Fibroblast of pulmonary artery (primary cell): ENCODE measurements around the gene AUTS2.
"Not testable (repeated sequence)": the region's sequence is repeated elsewhere in the genome, so short reads cannot be mapped to it uniquely, and the experiment has no call there.

Source experiments
- DNase-seq: peaks from one replicate; pipeline ENCODE4 v3.0.0-alpha.2; 2010; ENCODE audit warnings: low read depth
- H3K4me3 ChIP-seq: replicated peaks from 2 replicates; pipeline ENCODE4 v1.5.1; 2011; ENCODE audit warnings: low read depth, mild to moderate bottlenecking, control low read depth, low read length, moderate library complexity
- CTCF ChIP-seq: IDR thresholded peaks from 2 replicates; pipeline ENCODE4 v1.5.1; 2011; ENCODE audit warnings: mild to moderate bottlenecking, control low read depth, low read length, inconsistent platforms; ENCODE audit errors: missing control alignments

The AUTS2 gene

DNA sequence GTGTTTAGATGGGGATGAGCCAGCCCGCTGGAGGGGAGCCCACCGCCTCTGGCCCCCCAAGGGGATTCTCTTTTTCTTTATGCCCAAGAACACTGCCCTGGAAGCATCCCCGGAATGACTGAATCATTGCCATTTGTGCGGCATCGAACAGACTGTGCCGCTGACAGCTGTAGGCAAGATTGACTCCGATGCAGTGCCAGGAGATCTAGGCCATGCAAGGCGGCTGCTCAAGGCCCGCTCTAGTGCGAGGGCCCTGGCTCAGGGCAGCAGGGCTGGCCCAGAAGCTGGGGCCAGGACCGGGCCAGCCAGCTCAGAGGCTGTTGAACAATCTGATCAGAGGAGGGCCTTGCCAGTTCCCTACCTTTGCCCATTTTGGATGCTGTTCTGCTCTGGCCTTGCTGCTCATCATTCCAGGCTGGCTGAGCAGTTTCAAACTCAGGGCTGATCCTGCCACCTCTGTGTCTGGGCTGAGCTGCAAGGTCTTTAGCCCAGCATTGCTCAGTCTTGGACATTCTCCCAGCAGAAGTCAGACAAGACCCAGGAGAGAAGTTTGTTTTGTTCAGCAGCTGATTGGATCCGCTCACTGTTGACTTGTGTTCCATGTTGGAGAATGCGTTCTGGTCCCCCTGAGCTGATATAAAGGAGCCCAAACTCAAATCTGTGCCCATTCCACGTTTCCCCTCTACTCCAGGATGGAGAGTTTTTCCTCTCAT, 1048.4 kb downstream of the AUTS2 start:
- H3K4me3 ChIP-seq: no peak overlapping the region
- TF ChIP-seq CTCF: no peak
- no peak for DNase-seq

DNA sequence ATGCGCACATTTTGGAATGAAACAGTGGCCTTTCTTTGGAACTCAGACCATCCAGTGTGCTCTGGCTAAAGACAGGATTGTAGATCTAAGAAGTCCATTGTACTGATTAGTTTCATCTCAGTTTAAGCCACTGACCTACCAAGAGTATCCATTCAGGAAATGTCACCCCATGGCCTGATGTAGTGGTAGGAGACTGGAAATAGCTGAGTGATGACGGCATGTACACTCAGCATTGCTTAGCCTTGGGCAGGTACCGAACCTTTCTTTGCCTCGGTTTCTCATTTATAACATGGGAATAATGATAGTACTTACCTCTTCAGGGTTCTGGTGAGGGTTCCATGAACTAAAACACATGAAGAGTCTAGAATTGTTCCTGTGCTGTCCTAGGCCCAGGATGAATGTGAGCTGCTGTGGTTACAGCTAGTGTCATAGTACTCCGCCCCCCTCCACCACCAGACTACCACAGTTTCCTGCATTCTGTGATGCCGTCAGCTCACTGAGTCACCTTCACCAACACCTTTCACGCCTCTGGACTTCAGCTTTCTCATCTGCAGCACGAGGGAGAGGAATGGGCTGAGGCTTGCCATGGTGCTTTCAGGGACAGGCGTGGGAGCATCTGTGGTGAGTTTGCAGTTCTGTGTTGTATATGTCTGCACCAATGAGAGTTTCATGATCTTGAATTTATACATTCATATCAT, 1049.7 kb downstream of the AUTS2 start:
- no peak for TF ChIP-seq CTCF
- no peak for DNase-seq
- no peak overlapping the region for H3K4me3 ChIP-seq

GRCh38 chr7:70648499-70648861, 1050.2 kb downstream of the AUTS2 start:
- not testable (repeated sequence) for H3K4me3 ChIP-seq

GRCh38 chr7:70649323-70649722, 1051.0 kb downstream of the AUTS2 start:
- TF ChIP-seq CTCF: no peak
- no peak for DNase-seq
- no peak overlapping the region for H3K4me3 ChIP-seq

More at GRCh38 chr7:70648499-70648861, 1050.2 kb downstream of the AUTS2 start:
- not testable (repeated sequence) for DNase-seq

DNA sequence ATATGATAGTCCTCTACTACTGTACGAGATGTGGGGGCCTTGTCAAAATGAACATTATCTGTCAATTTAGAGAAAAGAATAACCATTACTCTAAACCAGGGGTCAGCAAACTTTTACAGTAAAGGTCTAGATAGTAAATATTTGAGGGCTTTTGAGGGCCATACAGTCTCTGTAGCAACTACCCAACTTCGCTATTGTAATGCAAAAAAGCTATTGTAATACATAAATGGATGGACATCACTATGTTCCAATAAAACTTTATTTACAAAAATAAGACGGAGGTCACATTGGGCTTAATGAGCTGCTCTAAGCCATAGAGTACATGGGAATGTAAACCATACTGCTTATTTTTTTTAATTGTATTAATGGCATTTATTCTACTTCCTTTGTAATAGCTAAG, 1055.9 kb downstream of the AUTS2 start:
- no peak for TF ChIP-seq CTCF
- H3K4me3 ChIP-seq: no peak overlapping the region
- DNase-seq: no peak

DNA sequence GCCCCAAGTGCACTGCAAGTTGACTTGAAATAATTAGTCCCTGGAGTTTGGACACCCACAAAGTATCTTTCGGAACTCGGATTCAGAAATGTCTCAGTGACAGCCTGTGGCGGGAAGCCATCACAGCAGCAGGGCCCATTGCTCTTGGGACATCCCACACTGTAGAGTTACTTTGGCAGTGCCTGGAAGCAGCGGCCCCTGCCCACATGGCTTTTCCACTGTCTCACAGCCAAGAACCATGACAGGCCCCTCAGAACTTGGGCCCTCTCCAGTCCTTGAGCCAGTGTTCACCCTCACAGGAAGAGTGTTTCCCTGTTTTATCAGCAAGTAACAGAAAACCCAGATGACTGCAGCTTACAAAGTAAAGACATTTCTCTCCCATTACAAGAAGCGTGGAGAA, 1056.7 kb downstream of the AUTS2 start:
- TF ChIP-seq CTCF: no peak
- DNase-seq: no peak
- H3K4me3 ChIP-seq: no peak overlapping the region

DNA sequence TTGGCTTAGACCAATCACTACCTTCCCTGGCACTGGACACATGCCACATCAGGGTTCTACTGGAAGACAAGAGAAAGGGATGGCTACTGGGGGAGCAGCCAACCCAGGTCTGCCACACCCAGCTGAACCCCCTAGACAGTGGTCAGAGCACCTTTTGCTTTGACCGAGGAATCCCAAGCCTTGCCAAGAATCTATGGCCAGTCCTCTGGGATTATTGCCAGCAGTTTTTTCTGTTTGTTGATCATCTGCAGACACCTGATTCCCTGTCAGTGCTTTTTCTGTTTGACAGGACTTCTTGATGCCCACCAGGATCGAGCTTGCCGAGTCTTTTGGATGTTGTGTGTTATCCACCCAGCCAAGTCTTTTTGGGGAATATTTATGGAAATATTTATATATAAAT, 1057.4 kb downstream of the AUTS2 start:
- no peak overlapping the region for H3K4me3 ChIP-seq
- DNase-seq: no peak
- no peak for TF ChIP-seq CTCF
